K562 (cell line): ENCODE data around the gene CCNL2. TPM values are rescaled to one million over a fixed set of nuclear protein-coding genes. Genes with fewer than 3 reads are reported as not detected.

ENCODE experiments used
- ATF3 ChIP-seq, 2 experiments: fragments of 450-650 bp in 1 of 2; sonication (generic) in 1 of 2; formaldehyde crosslinking in 1 of 2; IDR thresholded peaks in 1 of 2; conservative IDR thresholded peaks in 1 of 2; 2 replicates each; pipeline versions ENCODE4 v1.6.1 to v1.8.1; 2016 to 2023; ENCODE audit warnings: mild to moderate bottlenecking in 2 of 2, moderate library complexity in 2 of 2, inconsistent platforms in 1 of 2, missing genetic modification reagents in 1 of 2
- CC2D1A ChIP-seq: fragments of 450-650 bp; IDR thresholded peaks from 2 replicates; pipeline ENCODE4 v1.6.1; 2017; ENCODE audit warnings: mild to moderate bottlenecking
- CREB3 ChIP-seq: fragments of 450-650 bp; conservative IDR thresholded peaks from 2 replicates; pipeline ENCODE4 v1.6.1; 2016; ENCODE audit warnings: missing genetic modification characterization, low read depth, mild to moderate bottlenecking, missing compliant biosample characterization, moderate library complexity
- ETV5 ChIP-seq: sonication (generic); formaldehyde crosslinking; IDR thresholded peaks from 2 replicates; pipeline ENCODE4 v1.4.0; 2020; ENCODE audit warnings: low read depth, mild to moderate bottlenecking, missing genetic modification reagents
- HINFP ChIP-seq: fragments of 450-650 bp; conservative IDR thresholded peaks from 2 replicates; pipeline ENCODE4 v1.6.1; 2016; ENCODE audit warnings: missing genetic modification characterization, low read depth, mild to moderate bottlenecking, control low read depth, missing compliant biosample characterization
- MCM5 ChIP-seq: fragments of 450-650 bp; IDR thresholded peaks from 2 replicates; pipeline ENCODE4 v1.6.1; 2016; ENCODE audit warnings: low read depth
- MNT ChIP-seq, 2 experiments: fragments of 450-650 bp; conservative IDR thresholded peaks; 2 replicates each; pipeline ENCODE4 v1.6.1; 2017; ENCODE audit warnings: mild to moderate bottlenecking in 2 of 2, moderate library complexity in 2 of 2
- MTA3 ChIP-seq: fragments of 450-650 bp; formaldehyde crosslinking; IDR thresholded peaks from 2 replicates; pipeline ENCODE4 v1.6.1; 2017; ENCODE audit warnings: mild to moderate bottlenecking, borderline replicate concordance
- MXI1 ChIP-seq: IDR thresholded peaks from 2 replicates; pipeline ENCODE4 v1.6.1; 2011; ENCODE audit warnings: low read depth, mild to moderate bottlenecking, improper control_type of control experiment, low read length
- NELFE ChIP-seq: IDR thresholded peaks from 2 replicates; pipeline ENCODE4 v1.6.1; 2011; ENCODE audit warnings: mild to moderate bottlenecking; ENCODE audit not compliant: insufficient read depth, insufficient read length
- SIX5 ChIP-seq, 2 experiments: IDR thresholded peaks; 2 replicates each; pipeline ENCODE4 v1.6.1; 2011; ENCODE audit warnings: low read length in 2 of 2, borderline replicate concordance in 1 of 2, low read depth in 1 of 2, mild to moderate bottlenecking in 1 of 2, moderate library complexity in 1 of 2; ENCODE audit not compliant: insufficient read depth in 1 of 2
- SNIP1 ChIP-seq: fragments of 450-650 bp; IDR thresholded peaks from 2 replicates; pipeline ENCODE4 v1.7.1; 2017; ENCODE audit warnings: low read depth, mild to moderate bottlenecking
- ZBTB17 ChIP-seq: fragments of 450-650 bp; formaldehyde crosslinking; IDR thresholded peaks from 2 replicates; pipeline ENCODE4 v1.4.0; 2020; ENCODE audit warnings: mild to moderate bottlenecking
- ZFX ChIP-seq: sonication (generic); formaldehyde crosslinking; IDR thresholded peaks from 2 replicates; pipeline ENCODE4 v1.8.0; 2022; ENCODE audit warnings: mild to moderate bottlenecking, missing genetic modification reagents, moderate library complexity
- ZKSCAN1 ChIP-seq: fragments of 150-350 bp; IDR thresholded peaks from 2 replicates; pipeline ENCODE4 v1.6.1; 2016; ENCODE audit warnings: low read depth, low read length
- ZNF174 ChIP-seq: fragments of 250-450 bp; sonication (Bioruptor Pico); IDR thresholded peaks from 2 replicates; pipeline ENCODE4 v1.4.0; 2020; ENCODE audit warnings: mild to moderate bottlenecking
- ZNF395 ChIP-seq: fragments of 200-800 bp; sonication (Bioruptor generic); IDR thresholded peaks from 2 replicates; pipeline ENCODE4 v1.6.1; 2017; ENCODE audit warnings: missing genetic modification characterization, missing compliant biosample characterization
- ZNF696 ChIP-seq: fragments of 250-450 bp; sonication (Bioruptor Pico); conservative IDR thresholded peaks from 2 replicates; pipeline ENCODE4 v1.4.0; 2020; ENCODE audit warnings: mild to moderate bottlenecking, moderate library complexity
- polyA plus RNA-seq, 8 experiments: library from polyadenylated mRNA; depleted of rRNA in 4 of 8; stranded (reverse) in 5 of 8; unstranded in 3 of 8; fragments of >200 nt; fragmentation: Nextera tagmentation in 2 of 8; fragmentation: Illumina TruSeq in 1 of 8; extraction: Ambion mirVana in 2 of 8; extraction: Trizol in 1 of 8; gene quantifications; 2 replicates each; pipeline versions ENCODE4 v1.2.1 to v1.2.3, GENCODE V29; 2011 to 2014; ENCODE audit warnings: inconsistent platforms in 1 of 8, missing spikeins in 1 of 8
- total RNA-seq, 7 experiments: library from RNA; depleted of rRNA in 6 of 7; stranded (reverse); fragments of >200 nt in 6 of 7; fragmentation: Illumina TruSeq in 2 of 7; extraction: Trizol in 2 of 7; gene quantifications; 2 replicates each; pipeline versions ENCODE4 v1.2.1 to v1.2.3, GENCODE V29; 2011 to 2021; ENCODE audit warnings: low replicate concordance in 1 of 7

Gene CCNL2
- total and polyA plus RNA-seq, 9 of the 15 experiments (the other 6 are each of a cell fraction or from before 2014, with no cell fraction given): 2.8 to 287 (median 94.5) TPM

- TF ChIP-seq HINFP (tag) (peak; percentile 58; the same call in 1 of the 2 replicates), ETV5 (CRISPR knock-in tag) (no peak), NELFE (no peak), MTA3 (no peak), ZNF696 (CRISPR knock-in tag) (no peak), SNIP1 (no peak), MCM5 (no peak), ZKSCAN1 (no peak), CC2D1A (no peak), MNT (conservative IDR thresholded peaks at IDR 0.05) (no peak), SIX5 (IDR thresholded peaks at IDR 0.05; ENCODE audit: borderline replicate concordance in 1 of 2, insufficient read depth in 1 of 2, low read depth in 1 of 2, low read length in 2 of 2) (no peak), MXI1 (peak; percentile 73), ZFX (CRISPR knock-in tag) (no peak), CREB3 (tag) (peak; percentile 94), ZBTB17 (peak; percentile 82; the same call in 1 of the 2 replicates), ZNF174 (CRISPR knock-in tag) (no peak), ATF3 (IDR thresholded peaks at IDR 0.05) (peak; percentile 31; the same call in 1 of the 2 replicates), ATF3 (CRISPR knock-in tag; conservative IDR thresholded peaks at IDR 0.05) (no peak), ZNF395 (CRISPR knock-in tag) (peak; percentile 85)
These were observed 23.5 kb upstream of the CCNL2 start (continued) for GRCh38 chr1:1422465-1423244.
